A549 (cell line): Measurements from ENCODE around the gene TCERG1L. TPM values are rescaled to one million over a fixed set of nuclear protein-coding genes. Genes with fewer than 3 reads are reported as not detected.

Source experiments
- ATAC-seq, 2 experiments: fragments of 200-7000 bp in 1 of 2; fragments of >200 bp in 1 of 2; cut with Nextera tagmentation in 1 of 2; cut with Tn5 transposase in 1 of 2; 3 replicates each; pipeline versions ENCODE4 v1.8.0 to v1.9.1; 2018 to 2020; ENCODE audit warnings: mild to moderate bottlenecking in 1 of 2, moderate library complexity in 1 of 2
- CTCF ChIA-PET: fragments of 300-600 bp; sonication (Branson Sonifier 250); formaldehyde crosslinking; extraction: SDS; loops from one replicate; lab custom pipeline; 2021; ENCODE audit warnings: antibody characterized with exemption, inconsistent platforms; lab: Yijun Ruan, JAX
- POLR2A ChIA-PET: fragments of 350-600 bp; formaldehyde crosslinking; extraction: SDS; loops from one replicate; lab custom pipeline; 2021; ENCODE audit warnings: antibody characterized with exemption, inconsistent platforms; lab: Yijun Ruan, JAX
- DNase-seq, 2 experiments: peaks; one replicate each; pipeline versions ENCODE4 v3.0.0 to v3.0.0-alpha.2; 2011 to 2016; ENCODE audit warnings: low read depth in 1 of 2, low spot score in 1 of 2
- FAIRE-seq: peaks from 2 replicates; lab custom pipeline; 2011; peaks lifted over from hg19 to GRCh38; lab: Jason Lieb, UNC
- H3K27ac ChIP-seq, 2 experiments: fragments of >200 bp; sonication (Bioruptor Twin); formaldehyde crosslinking; 3 replicates each; pipeline ENCODE4 v1.5.1; 2016 to 2017
- H3K4me1 ChIP-seq: fragments of >200 bp; sonication (Bioruptor Twin); formaldehyde crosslinking; 3 replicates; pipeline ENCODE4 v1.6.1; 2016
- H3K4me2 ChIP-seq: fragments of >200 bp; sonication (Bioruptor Twin); formaldehyde crosslinking; 3 replicates; pipeline ENCODE4 v1.6.1; 2016
- H3K4me3 ChIP-seq: fragments of >200 bp; sonication (Bioruptor Twin); formaldehyde crosslinking; 3 replicates; pipeline ENCODE4 v1.5.1; 2016
- H3K9me3 ChIP-seq: fragments of >200 bp; sonication (Bioruptor Twin); formaldehyde crosslinking; 3 replicates; pipeline ENCODE4 v1.6.1; 2016
- CBX2 ChIP-seq: fragments of 200-600 bp; sonication (generic); IDR thresholded peaks from 2 replicates; pipeline ENCODE4 v1.6.1; 2016; ENCODE audit warnings: low read depth, mild to moderate bottlenecking, borderline replicate concordance
- CHD2 ChIP-seq: fragments of 150-350 bp; IDR thresholded peaks from 2 replicates; pipeline ENCODE4 v1.6.1; 2014; ENCODE audit warnings: low read length; ENCODE audit not compliant: partially characterized antibody
- CHD4 ChIP-seq: fragments of 200-600 bp; sonication (generic); IDR thresholded peaks from 2 replicates; pipeline ENCODE4 v1.6.1; 2016; ENCODE audit warnings: antibody characterized with exemption, mild to moderate bottlenecking, borderline replicate concordance
- EHF ChIP-seq: fragments of 250-450 bp; sonication (Bioruptor Pico); IDR thresholded peaks from 2 replicates; pipeline ENCODE4 v1.5.0; 2020; ENCODE audit warnings: mild to moderate bottlenecking
- EHMT2 ChIP-seq: fragments of 200-600 bp; sonication (generic); IDR thresholded peaks from 2 replicates; pipeline ENCODE4 v1.6.1; 2016; ENCODE audit warnings: antibody characterized with exemption, low read depth, mild to moderate bottlenecking, moderate library complexity
- FOSB ChIP-seq: fragments of 250-450 bp; sonication (Bioruptor Pico); IDR thresholded peaks from 2 replicates; pipeline ENCODE4 v1.5.0; 2020; ENCODE audit warnings: mild to moderate bottlenecking, moderate library complexity
- FOSL2 ChIP-seq, 2 experiments: fragments of 450-650 bp in 1 of 2; fragments of >200 bp in 1 of 2; sonication (Bioruptor Twin) in 1 of 2; formaldehyde crosslinking; IDR thresholded peaks; 2 replicates each; pipeline versions ENCODE4 v1.5.0 to v1.6.1; 2016 to 2020; ENCODE audit warnings: mild to moderate bottlenecking in 1 of 2, moderate library complexity in 1 of 2
- HOXB13 ChIP-seq: fragments of 250-450 bp; sonication (Bioruptor Pico); IDR thresholded peaks from 2 replicates; pipeline ENCODE4 v1.5.0; 2020; ENCODE audit warnings: low read depth, mild to moderate bottlenecking, moderate library complexity
- JUN ChIP-seq, 2 experiments: fragments of >200 bp; sonication (Bioruptor Twin); formaldehyde crosslinking; IDR thresholded peaks; 2 replicates in 1 of 2; 3 replicates in 1 of 2; pipeline ENCODE4 v1.6.1; 2016 to 2017
- JUNB ChIP-seq: fragments of >200 bp; sonication (Bioruptor Twin); formaldehyde crosslinking; IDR thresholded peaks from 2 replicates; pipeline ENCODE4 v1.6.1; 2016
- KDM5A ChIP-seq: fragments of 200-600 bp; sonication (generic); IDR thresholded peaks from 2 replicates; pipeline ENCODE4 v1.6.1; 2016; ENCODE audit warnings: antibody characterized with exemption, mild to moderate bottlenecking
- MAFK ChIP-seq: fragments of 450-650 bp; IDR thresholded peaks from 2 replicates; pipeline ENCODE4 v1.6.1; 2014; ENCODE audit not compliant: partially characterized antibody
- MYC ChIP-seq: IDR thresholded peaks from 2 replicates; pipeline ENCODE4 v1.6.1; 2012; ENCODE audit warnings: mild to moderate bottlenecking, inconsistent platforms, low read length, improper control_type of control experiment, borderline replicate concordance
- RFX5 ChIP-seq: fragments of 450-650 bp; IDR thresholded peaks from 2 replicates; pipeline ENCODE4 v1.7.1; 2014; ENCODE audit warnings: antibody characterized with exemption, mild to moderate bottlenecking, moderate library complexity
- TFCP2L1 ChIP-seq: fragments of 250-450 bp; sonication (Bioruptor Pico); IDR thresholded peaks from 2 replicates; pipeline ENCODE4 v1.5.0; 2021; ENCODE audit warnings: mild to moderate bottlenecking
- ZNF302 ChIP-seq: fragments of 250-450 bp; sonication (Bioruptor Pico); IDR thresholded peaks from 2 replicates; pipeline ENCODE4 v1.9.0; 2021; ENCODE audit warnings: inconsistent platforms, mild to moderate bottlenecking, moderate library complexity
- WGBS: methylation state at CpG from one replicate; pipeline ENCODE4 v1.1.6; 2017; ENCODE audit errors: missing lambda C conversion rate; 5-methylcytosine and 5-hydroxymethylcytosine counted together
- polyA plus RNA-seq, 4 experiments: library from polyadenylated mRNA; depleted of rRNA in 3 of 4; stranded (reverse); fragments of >200 nt; fragmentation: RNase III in 1 of 4; extraction: RNeasy Plus Mini Kit Qiagen cat#74134 plus additional on column Dnase treatment in 1 of 4; gene quantifications; 2 replicates in 3 of 4; 3 replicates in 1 of 4; pipeline ENCODE4 v1.2.3, GENCODE V29; 2011 to 2017
- TF ChIP-seq, protein P1 (sequence below): fragments of 150-350 bp; IDR thresholded peaks from 2 replicates; pipeline ENCODE4 v1.6.1; 2014; ENCODE audit warnings: low read depth, mild to moderate bottlenecking, low read length
- TF ChIP-seq, protein P2 (sequence below): fragments of 250-450 bp; sonication (Bioruptor Pico); IDR thresholded peaks from 2 replicates; pipeline ENCODE4 v1.5.0; 2020; ENCODE audit warnings: low read depth, mild to moderate bottlenecking, moderate library complexity
- TF ChIP-seq, protein P3 (sequence below): fragments of 200-600 bp; sonication (generic); IDR thresholded peaks from 2 replicates; pipeline ENCODE4 v1.6.1; 2016; ENCODE audit warnings: antibody characterized with exemption, mild to moderate bottlenecking, moderate library complexity
- TF ChIP-seq, protein P4 (sequence below): fragments of >200 bp; sonication (Bioruptor Twin); formaldehyde crosslinking; IDR thresholded peaks from 2 replicates; pipeline ENCODE4 v1.6.1; 2016
- TF ChIP-seq, protein P5 (sequence below): fragments of 450-650 bp; IDR thresholded peaks from 2 replicates; pipeline ENCODE4 v1.6.1; 2014; ENCODE audit warnings: antibody characterized with exemption
- TF ChIP-seq, protein P6 (sequence below): IDR thresholded peaks from 2 replicates; pipeline ENCODE4 v1.6.1; 2012
- TF ChIP-seq, protein P7 (sequence below): fragments of 250-450 bp; sonication (Bioruptor Pico); IDR thresholded peaks from 2 replicates; pipeline ENCODE4 v1.5.0; 2021; ENCODE audit warnings: mild to moderate bottlenecking, moderate library complexity, borderline replicate concordance

The TCERG1L gene
- polyA plus RNA-seq, 2 of the 4 experiments (the other 2 are of a cell fraction), result not detected

DNA sequence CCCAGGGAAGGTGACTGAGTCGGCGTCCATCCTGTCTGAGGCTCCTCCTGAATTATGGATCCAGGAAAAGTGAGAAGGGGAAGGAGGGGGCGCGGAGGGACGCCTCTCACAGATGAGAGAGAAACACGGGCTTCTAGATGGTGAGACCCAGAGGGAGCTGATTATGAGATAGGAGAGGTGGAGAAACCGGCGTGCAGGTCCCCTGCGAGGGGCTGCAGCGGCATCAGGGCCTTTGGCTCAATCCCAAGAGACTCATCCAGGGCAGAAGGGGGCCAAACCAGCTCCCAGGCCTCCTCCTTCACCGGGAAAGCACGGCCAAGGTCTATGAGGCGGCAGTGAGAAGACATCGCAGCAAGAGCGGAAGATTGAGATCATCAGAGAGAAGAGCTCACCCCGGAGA, 70.8 kb downstream of the TCERG1L start:
- TF ChIP-seq EHF (CRISPR knock-in tag) (no peak), CHD4 (no peak)
- H3K27ac ChIP-seq, result no peak overlapping the region
- ATAC-seq (no peak), FAIRE-seq (no peak), DNase-seq (no peak)
- H3K9me3 ChIP-seq, result no peaks in the 10 kb centered on the region
- H3K4me2 ChIP-seq, result no peak overlapping the region
- WGBS, result 26% methylated on average over 16 of the region's 16 CpGs
- no peaks in the 10 kb centered on the region for H3K4me1 ChIP-seq
- ChIA-PET CTCF (no interaction called here), POLR2A (no interaction called here)
- H3K4me3 ChIP-seq, result no peak overlapping the region

DNA sequence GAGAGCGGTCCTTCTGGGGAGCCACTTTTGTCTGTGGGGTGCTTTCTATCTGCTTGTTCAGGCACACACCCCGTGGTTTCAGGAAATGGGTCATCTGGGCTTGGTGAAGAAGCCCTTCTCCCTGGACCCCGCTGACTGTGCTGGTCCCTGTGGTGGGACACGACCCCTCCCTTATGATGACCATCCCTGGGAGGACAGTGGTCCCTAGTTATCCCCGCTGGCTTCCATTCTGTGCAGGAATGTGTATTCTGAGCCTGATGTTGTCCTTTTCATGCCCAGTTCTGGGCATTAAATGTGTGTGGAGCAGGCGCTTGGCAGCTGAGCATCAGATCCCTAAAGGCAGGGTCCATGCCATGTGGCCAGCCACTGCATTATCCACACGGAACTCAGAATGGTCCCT, 71.6 kb downstream of the TCERG1L start:
- FAIRE-seq (no peak), DNase-seq (no peak), ATAC-seq (no peak)
- no peak overlapping the region for H3K4me3 ChIP-seq
- WGBS, result 7% methylated on average over 6 of the region's 7 CpGs
- CTCF ChIA-PET, result no interaction called here
- H3K4me1 ChIP-seq, result no peaks in the 10 kb centered on the region
- H3K9me3 ChIP-seq, result no peaks in the 10 kb centered on the region
- H3K4me2 ChIP-seq, result no peak overlapping the region
- no peak overlapping the region for H3K27ac ChIP-seq
- POLR2A ChIA-PET, result no interaction called here
- TF ChIP-seq CBX2 (no peak), MAFK (no peak), JUNB (no peak), ZNF302 (no peak), HOXB13 (CRISPR knock-in tag) (no peak), TFCP2L1 (CRISPR knock-in tag) (no peak), RFX5 (no peak), FOSB (CRISPR knock-in tag) (no peak), KDM5A (no peak)
- TF ChIP-seq, protein P1, sequence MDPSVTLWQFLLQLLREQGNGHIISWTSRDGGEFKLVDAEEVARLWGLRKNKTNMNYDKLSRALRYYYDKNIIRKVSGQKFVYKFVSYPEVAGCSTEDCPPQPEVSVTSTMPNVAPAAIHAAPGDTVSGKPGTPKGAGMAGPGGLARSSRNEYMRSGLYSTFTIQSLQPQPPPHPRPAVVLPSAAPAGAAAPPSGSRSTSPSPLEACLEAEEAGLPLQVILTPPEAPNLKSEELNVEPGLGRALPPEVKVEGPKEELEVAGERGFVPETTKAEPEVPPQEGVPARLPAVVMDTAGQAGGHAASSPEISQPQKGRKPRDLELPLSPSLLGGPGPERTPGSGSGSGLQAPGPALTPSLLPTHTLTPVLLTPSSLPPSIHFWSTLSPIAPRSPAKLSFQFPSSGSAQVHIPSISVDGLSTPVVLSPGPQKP, result no peak
- TF ChIP-seq, protein P2, sequence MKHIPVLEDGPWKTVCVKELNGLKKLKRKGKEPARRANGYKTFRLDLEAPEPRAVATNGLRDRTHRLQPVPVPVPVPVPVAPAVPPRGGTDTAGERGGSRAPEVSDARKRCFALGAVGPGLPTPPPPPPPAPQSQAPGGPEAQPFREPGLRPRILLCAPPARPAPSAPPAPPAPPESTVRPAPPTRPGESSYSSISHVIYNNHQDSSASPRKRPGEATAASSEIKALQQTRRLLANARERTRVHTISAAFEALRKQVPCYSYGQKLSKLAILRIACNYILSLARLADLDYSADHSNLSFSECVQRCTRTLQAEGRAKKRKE (CRISPR knock-in tag), result no peak
- TF ChIP-seq, protein P3, sequence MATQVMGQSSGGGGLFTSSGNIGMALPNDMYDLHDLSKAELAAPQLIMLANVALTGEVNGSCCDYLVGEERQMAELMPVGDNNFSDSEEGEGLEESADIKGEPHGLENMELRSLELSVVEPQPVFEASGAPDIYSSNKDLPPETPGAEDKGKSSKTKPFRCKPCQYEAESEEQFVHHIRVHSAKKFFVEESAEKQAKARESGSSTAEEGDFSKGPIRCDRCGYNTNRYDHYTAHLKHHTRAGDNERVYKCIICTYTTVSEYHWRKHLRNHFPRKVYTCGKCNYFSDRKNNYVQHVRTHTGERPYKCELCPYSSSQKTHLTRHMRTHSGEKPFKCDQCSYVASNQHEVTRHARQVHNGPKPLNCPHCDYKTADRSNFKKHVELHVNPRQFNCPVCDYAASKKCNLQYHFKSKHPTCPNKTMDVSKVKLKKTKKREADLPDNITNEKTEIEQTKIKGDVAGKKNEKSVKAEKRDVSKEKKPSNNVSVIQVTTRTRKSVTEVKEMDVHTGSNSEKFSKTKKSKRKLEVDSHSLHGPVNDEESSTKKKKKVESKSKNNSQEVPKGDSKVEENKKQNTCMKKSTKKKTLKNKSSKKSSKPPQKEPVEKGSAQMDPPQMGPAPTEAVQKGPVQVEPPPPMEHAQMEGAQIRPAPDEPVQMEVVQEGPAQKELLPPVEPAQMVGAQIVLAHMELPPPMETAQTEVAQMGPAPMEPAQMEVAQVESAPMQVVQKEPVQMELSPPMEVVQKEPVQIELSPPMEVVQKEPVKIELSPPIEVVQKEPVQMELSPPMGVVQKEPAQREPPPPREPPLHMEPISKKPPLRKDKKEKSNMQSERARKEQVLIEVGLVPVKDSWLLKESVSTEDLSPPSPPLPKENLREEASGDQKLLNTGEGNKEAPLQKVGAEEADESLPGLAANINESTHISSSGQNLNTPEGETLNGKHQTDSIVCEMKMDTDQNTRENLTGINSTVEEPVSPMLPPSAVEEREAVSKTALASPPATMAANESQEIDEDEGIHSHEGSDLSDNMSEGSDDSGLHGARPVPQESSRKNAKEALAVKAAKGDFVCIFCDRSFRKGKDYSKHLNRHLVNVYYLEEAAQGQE, result no peak
- TF ChIP-seq, protein P4, sequence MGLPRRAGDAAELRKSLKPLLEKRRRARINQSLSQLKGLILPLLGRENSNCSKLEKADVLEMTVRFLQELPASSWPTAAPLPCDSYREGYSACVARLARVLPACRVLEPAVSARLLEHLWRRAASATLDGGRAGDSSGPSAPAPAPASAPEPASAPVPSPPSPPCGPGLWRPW, result no peak
- TF ChIP-seq, protein P5, sequence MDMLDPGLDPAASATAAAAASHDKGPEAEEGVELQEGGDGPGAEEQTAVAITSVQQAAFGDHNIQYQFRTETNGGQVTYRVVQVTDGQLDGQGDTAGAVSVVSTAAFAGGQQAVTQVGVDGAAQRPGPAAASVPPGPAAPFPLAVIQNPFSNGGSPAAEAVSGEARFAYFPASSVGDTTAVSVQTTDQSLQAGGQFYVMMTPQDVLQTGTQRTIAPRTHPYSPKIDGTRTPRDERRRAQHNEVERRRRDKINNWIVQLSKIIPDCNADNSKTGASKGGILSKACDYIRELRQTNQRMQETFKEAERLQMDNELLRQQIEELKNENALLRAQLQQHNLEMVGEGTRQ, result no peak
- TF ChIP-seq, all 56 proteins: peak for 0

DNA sequence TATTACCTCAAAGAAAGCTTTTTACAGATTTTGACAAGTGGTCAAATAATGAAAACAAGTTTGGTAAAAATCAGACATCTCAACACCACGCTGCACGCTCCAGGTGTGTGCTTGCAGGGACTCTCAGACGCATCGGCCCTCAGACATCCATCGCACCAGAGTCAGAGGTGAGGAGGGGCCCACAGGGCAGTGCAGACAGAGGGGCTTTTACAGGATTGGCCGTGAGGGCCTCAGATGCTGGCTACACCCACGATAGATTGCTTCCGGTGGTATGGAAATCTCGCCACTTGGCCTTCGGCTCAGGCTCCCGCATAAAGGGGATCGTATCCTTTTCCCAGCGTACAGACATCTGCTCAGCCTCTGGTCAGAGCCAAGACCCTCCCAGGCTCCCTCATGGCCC, 72.1 kb downstream of the TCERG1L start:
- no peak for DNase-seq
- Histone ChIP-seq H3K4me1 (no peaks in the 10 kb centered on the region), H3K4me3 (no peak overlapping the region), H3K9me3 (no peaks in the 10 kb centered on the region), H3K27ac (no peak overlapping the region), H3K4me2 (no peak overlapping the region)
- CTCF ChIA-PET, result no interaction called here
- no peak for ATAC-seq
- no peak for FAIRE-seq
- 27% methylated on average over 9 of the region's 13 CpGs for WGBS
- POLR2A ChIA-PET, result no interaction called here
- TF ChIP-seq MYC, result no peak
- TF ChIP-seq CHD2, result no peak
- TF ChIP-seq JUN (IDR thresholded peaks at IDR 0.05), result no peak
- TF ChIP-seq EHMT2, result no peak
- TF ChIP-seq, protein P6, sequence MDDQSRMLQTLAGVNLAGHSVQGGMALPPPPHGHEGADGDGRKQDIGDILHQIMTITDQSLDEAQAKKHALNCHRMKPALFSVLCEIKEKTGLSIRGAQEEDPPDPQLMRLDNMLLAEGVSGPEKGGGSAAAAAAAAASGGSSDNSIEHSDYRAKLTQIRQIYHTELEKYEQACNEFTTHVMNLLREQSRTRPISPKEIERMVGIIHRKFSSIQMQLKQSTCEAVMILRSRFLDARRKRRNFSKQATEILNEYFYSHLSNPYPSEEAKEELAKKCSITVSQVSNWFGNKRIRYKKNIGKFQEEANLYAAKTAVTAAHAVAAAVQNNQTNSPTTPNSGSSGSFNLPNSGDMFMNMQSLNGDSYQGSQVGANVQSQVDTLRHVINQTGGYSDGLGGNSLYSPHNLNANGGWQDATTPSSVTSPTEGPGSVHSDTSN, result no peak
- TF ChIP-seq, protein P7, sequence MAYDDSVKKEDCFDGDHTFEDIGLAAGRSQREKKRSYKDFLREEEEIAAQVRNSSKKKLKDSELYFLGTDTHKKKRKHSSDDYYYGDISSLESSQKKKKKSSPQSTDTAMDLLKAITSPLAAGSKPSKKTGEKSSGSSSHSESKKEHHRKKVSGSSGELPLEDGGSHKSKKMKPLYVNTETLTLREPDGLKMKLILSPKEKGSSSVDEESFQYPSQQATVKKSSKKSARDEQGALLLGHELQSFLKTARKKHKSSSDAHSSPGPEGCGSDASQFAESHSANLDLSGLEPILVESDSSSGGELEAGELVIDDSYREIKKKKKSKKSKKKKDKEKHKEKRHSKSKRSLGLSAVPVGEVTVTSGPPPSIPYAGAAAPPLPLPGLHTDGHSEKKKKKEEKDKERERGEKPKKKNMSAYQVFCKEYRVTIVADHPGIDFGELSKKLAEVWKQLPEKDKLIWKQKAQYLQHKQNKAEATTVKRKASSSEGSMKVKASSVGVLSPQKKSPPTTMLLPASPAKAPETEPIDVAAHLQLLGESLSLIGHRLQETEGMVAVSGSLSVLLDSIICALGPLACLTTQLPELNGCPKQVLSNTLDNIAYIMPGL (CRISPR knock-in tag), result no peak
- no peak for TF ChIP-seq EHF (CRISPR knock-in tag)
- no peak for TF ChIP-seq FOSL2 (IDR thresholded peaks at IDR 0.05)
- no peak for TF ChIP-seq FOSL2 (CRISPR knock-in tag; IDR thresholded peaks at IDR 0.05)
- TF ChIP-seq HOXB13 (CRISPR knock-in tag), result no peak
